Colonic mucosa (tissue), 4 donors: ENCODE measurements around the gene C16orf92. TPM values are rescaled to one million over a fixed set of nuclear protein-coding genes. Genes with fewer than 3 reads are reported as not detected.

ENCODE experiments used
- DNase-seq: peaks from one replicate; pipeline ENCODE4 v3.0.0-alpha.2; 2020
- H3K27ac ChIP-seq: fragments of 200-600 bp; one replicate; pipeline ENCODE4 v1.8.0; 2021
- H3K27me3 ChIP-seq: fragments of 200-600 bp; one replicate; pipeline ENCODE4 v1.8.0; 2021
- H3K36me3 ChIP-seq: fragments of 200-600 bp; one replicate; pipeline ENCODE4 v1.8.0; 2021
- H3K4me1 ChIP-seq: fragments of 200-600 bp; one replicate; pipeline ENCODE4 v1.8.0; 2021; ENCODE audit warnings: mild to moderate bottlenecking
- H3K4me3 ChIP-seq: fragments of 200-600 bp; one replicate; pipeline ENCODE4 v1.8.0; 2021
- H3K9ac ChIP-seq, 2 donors: one replicate each; pipeline ENCODE4 v1.7.0; 2013; ENCODE audit warnings: control low read depth in 2 of 2, low read depth in 2 of 2, low read length in 2 of 2
- H3K9me3 ChIP-seq: fragments of 200-600 bp; one replicate; pipeline ENCODE4 v1.8.0; 2021
- intact Hi-C: fragments of 100-400 bp; cut with DNase I; formaldehyde crosslinking; loops from one replicate; pipeline ENCODE4 v1.14.1; 2022
- total RNA-seq, 2 donors: library from RNA; stranded (reverse); fragmentation: NEBNext Ultra II Directional in 1 of 2; extraction: Animal tissue kit (Norgen Biotek cat#: 25700) in 1 of 2; gene quantifications; one replicate each; pipeline ENCODE4 v1.2.1, GENCODE V29; 2021
- TF ChIP-seq, protein P1 (sequence below): fragments of 200-600 bp; IDR thresholded peaks from one replicate; pipeline ENCODE4 v1.8.0; 2022; ENCODE audit warnings: antibody characterized with exemption, mild to moderate bottlenecking
- donor health status: healthy.
- donor health status: DM: no; HTN: no; CAD: no.
- donor health status: DM: no; HTN: no; CAD: no.

Gene C16orf92
- total RNA-seq, 2 donors from 2014 or later, result not detected

DNA sequence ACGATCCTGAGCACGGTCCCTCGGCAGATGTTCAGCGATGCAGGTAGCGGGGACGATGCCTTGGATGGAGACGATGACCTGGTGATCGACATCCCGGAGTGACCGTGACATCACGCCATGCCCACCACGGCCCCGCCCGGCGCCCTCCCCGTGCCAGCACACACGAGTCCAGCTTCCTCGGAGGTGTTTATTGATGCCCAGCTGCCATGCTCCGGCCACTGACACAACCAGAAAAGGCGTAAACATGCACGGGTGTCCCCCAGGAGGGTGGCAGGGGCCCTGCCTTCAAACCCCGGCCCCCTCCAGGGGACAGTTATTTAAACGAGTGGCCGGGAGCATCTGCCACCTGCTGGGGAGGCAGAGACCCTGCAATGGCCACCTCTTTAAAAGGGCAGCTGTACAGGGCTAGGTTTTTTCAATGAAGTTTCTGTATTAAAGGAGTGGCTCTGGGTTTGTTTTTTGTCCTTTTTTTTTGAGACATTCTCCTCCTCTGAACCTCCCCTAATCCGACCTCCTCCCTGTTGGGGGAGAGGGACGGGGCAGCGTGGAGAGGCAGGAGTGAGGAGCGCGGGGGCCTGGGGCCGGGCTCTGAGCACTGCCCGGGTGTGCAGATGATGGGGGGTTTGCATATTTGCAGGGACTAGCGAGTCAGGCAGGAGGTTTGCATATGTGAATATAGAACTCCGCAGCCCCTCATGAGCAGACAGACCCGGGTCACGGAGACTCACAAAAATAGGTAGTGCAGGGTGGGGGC lies 17.5 kb upstream of the C16orf92 start:
- no peak for DNase-seq
- Histone ChIP-seq H3K27me3 (peaks cover 6% of the 10 kb centered on the region), H3K4me1 (peaks cover 4% of the 10 kb centered on the region), H3K27ac (no peak overlapping the region), H3K9me3 (no peaks in the 10 kb centered on the region), H3K9ac (no peak overlapping the region), H3K4me3 (no peak overlapping the region), H3K36me3 (no peaks in the 10 kb centered on the region)
- intact Hi-C loops, result loop anchor here (5.0 kb wide), 1 partner anchor 143 kb away; the partner anchor contains the start of gene CDIPT
- TF ChIP-seq, protein P1, sequence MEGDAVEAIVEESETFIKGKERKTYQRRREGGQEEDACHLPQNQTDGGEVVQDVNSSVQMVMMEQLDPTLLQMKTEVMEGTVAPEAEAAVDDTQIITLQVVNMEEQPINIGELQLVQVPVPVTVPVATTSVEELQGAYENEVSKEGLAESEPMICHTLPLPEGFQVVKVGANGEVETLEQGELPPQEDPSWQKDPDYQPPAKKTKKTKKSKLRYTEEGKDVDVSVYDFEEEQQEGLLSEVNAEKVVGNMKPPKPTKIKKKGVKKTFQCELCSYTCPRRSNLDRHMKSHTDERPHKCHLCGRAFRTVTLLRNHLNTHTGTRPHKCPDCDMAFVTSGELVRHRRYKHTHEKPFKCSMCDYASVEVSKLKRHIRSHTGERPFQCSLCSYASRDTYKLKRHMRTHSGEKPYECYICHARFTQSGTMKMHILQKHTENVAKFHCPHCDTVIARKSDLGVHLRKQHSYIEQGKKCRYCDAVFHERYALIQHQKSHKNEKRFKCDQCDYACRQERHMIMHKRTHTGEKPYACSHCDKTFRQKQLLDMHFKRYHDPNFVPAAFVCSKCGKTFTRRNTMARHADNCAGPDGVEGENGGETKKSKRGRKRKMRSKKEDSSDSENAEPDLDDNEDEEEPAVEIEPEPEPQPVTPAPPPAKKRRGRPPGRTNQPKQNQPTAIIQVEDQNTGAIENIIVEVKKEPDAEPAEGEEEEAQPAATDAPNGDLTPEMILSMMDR, result peak; percentile 81

DNA sequence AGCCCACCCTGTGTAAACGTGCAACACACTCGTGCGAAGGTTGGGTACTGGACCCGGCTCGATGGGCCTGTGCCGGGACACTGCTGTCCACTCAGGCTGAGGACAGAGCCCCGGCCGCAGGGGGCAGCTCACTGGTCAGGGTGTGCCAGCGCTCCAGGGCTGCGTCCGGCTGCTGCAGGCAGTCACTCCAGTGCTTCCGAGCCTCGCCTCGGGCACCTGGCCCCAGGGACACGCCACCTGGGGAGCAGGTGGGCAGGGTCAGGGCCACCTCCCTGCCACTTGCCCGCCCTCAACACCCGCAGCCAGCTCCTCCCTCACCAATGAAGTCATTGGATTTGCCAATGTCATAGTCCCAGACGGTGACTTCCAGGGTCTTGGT lies 16.9 kb upstream of the C16orf92 start:
- intact Hi-C loops, result loop anchor here (5.0 kb wide), 1 partner anchor 144 kb away; the partner anchor contains the start of gene CDIPT
- TF ChIP-seq, protein P1, result no peak
- H3K4me1 ChIP-seq, result peaks cover 9% of the 10 kb centered on the region
- H3K36me3 ChIP-seq, result no peaks in the 10 kb centered on the region
- no peak overlapping the region for H3K27ac ChIP-seq
- peaks cover 12% of the 10 kb centered on the region for H3K27me3 ChIP-seq
- no peak for DNase-seq
- H3K4me3 ChIP-seq, result no peak overlapping the region
- H3K9ac ChIP-seq, result no peak overlapping the region
- no peaks in the 10 kb centered on the region for H3K9me3 ChIP-seq

DNA sequence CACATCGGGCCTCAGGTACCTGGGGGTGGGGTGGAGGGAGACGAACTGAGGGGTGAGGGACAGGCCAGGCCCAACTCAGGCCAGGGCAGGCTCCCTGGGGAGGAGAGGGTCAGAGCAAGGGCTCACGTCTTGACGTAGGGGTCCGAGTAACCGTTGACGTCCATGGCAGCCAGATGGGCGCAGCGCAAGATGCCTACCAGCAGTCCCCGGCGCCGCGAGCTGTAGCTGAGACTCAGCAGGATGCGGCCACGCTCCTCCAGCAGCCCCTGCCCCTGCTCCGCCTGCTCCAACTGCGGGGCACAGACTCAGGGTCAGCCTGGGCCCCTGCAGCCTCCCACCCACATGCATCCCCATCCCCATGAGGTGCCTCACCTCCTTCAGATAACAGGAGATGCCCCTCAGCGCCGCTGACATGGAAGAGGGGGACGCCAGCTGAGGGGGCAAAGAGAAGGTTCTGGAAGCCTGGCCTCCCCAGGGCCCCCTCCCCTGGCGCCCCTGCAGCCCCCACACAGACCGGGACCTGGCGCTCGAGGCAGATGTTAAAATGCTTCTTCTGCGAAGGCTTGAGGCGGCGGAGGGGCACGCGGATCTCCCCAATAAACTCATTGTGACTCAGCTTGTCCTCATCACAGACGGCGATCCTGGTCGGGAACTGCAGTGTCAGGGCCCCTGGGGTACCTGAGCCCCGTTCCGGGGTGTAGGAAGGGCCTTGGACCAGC lies 16.2 kb upstream of the C16orf92 start:
- Histone ChIP-seq H3K9ac (no peak overlapping the region), H3K9me3 (no peaks in the 10 kb centered on the region), H3K27me3 (peaks cover 14% of the 10 kb centered on the region), H3K36me3 (no peaks in the 10 kb centered on the region), H3K4me1 (peaks cover 14% of the 10 kb centered on the region), H3K27ac (no peak overlapping the region), H3K4me3 (no peak overlapping the region)
- TF ChIP-seq, protein P1, result no peak
- DNase-seq, result no peak
- intact Hi-C loops, result loop anchor here (5.0 kb wide), 1 partner anchor 145 kb away; the partner anchor contains the start of gene CDIPT

DNA sequence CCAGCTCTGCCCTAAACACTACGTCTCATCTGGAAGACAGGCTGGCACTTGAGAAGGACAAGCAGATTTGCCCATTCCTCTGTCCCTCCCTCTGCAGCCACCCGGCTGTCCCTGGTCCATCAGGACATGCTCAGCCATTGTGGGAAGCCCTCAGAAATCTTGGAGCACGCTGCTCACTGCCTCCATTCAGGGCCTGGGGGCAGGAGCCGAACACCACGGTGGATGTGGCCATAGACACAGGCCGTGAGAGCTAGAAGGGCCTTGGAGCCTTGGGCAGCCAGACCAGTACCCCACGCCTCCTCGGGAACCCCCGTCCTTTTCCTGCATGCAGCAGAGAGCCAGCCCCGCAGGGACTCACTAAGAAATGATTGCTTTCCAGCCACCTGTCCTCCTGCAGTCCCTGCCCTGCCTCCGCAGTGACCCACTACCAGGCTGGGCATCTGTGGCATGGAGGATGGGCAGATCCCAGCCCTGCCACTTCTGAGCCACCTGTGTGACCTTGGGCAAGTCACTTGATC lies 15.6 kb upstream of the C16orf92 start:
- no peak for DNase-seq
- Histone ChIP-seq H3K9me3 (no peaks in the 10 kb centered on the region), H3K9ac (no peak overlapping the region), H3K4me3 (no peak overlapping the region), H3K27ac (no peak overlapping the region), H3K4me1 (peaks cover 14% of the 10 kb centered on the region), H3K36me3 (no peaks in the 10 kb centered on the region), H3K27me3 (peaks cover 14% of the 10 kb centered on the region)
- intact Hi-C loops, result loop anchor here (5.0 kb wide), 1 partner anchor 145 kb away; the partner anchor contains the start of gene CDIPT
- TF ChIP-seq, protein P1, result no peak

DNA sequence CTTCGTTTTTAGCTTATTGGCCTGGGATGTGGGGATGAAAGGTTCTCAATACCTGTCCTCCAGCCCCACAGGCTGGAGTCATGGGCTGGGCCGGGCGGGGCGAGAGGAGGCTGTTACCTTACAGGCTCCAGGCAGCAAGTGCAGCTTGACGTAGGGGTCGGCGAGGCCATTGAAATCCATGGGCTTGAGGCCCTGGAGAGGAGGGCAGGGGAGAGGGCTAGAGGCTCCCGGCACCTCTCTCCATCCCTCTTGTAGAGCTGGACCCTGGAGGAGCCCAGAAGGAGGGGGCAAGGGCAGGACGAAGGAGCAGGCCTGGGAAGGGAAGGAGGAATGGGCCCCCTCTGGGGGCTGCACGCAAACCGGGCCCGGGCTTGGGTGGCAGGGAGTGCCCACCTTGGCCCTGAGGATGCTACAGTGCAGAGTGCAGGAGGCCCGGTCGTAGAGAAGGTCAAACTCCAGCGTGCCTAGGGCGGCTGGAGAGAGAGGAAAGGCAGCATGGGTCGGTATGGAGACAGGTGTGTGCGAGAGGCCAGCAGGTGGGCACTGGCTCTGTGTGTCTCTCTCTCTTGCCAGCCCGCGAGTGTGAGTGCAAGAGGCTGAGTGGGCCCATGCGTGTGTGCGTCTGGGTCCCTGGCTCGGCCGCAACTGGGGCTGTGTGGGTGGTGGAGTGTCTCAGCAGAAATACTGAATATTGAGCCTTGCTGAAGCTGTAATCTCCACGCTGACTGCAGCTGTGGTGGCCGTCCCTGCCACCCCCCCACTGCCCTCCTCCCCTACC lies 13.7 kb upstream of the C16orf92 start:
- no peak overlapping the region for H3K27ac ChIP-seq
- TF ChIP-seq, protein P1, result no peak
- intact Hi-C loops, result loop anchor here (5.0 kb wide), 1 partner anchor 147 kb away; the partner anchor contains the start of gene CDIPT
- no peaks in the 10 kb centered on the region for H3K36me3 ChIP-seq
- no peaks in the 10 kb centered on the region for H3K9me3 ChIP-seq
- no peak for DNase-seq
- peaks cover 14% of the 10 kb centered on the region for H3K27me3 ChIP-seq
- H3K4me1 ChIP-seq, result peaks cover 14% of the 10 kb centered on the region
- peak overlapping the region in 1 of 2 donors; percentile 12 for H3K9ac ChIP-seq
- H3K4me3 ChIP-seq, result no peak overlapping the region
